Activated T-cell treated with anti-CD3 and anti-CD28 coated beads for 24 hours (primary cell): ENCODE data around the gene UBN2.
A peak's percentile ranks its signal among the peaks of the same experiment; 100 is the strongest.
"Not testable (repeated sequence)": the region's sequence is repeated elsewhere in the genome, so short reads cannot be mapped to it uniquely, and the experiment has no call there.

Source experiments
- DNase-seq: peaks from one replicate; pipeline ENCODE4 v3.0.0-alpha.2; 2020; ENCODE audit warnings: low read depth

Gene UBN2

DNA sequence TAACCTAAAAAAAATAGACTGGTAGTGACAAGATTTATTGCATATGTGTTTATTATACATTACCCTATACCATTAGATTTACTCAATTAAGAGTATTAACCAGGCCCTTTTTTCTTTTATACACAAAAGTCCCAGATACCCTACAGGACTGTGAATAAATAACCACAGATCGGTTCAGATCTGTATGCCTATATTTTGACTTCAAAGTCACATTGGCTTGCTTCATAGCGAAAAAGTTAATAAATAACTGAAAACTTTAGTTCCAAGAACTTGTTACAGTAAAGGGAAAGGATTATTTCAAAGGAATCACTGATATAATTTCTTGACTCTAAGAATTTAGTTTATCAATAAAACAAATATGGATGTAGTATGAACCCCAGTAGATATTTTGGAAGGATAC lies 68.3 kb downstream of the UBN2 start:
- DNase-seq: no peak

- DNase-seq: no peak
These were observed 69.4 kb downstream of the UBN2 start for GRCh38 chr7:139300390-139300789.

DNA sequence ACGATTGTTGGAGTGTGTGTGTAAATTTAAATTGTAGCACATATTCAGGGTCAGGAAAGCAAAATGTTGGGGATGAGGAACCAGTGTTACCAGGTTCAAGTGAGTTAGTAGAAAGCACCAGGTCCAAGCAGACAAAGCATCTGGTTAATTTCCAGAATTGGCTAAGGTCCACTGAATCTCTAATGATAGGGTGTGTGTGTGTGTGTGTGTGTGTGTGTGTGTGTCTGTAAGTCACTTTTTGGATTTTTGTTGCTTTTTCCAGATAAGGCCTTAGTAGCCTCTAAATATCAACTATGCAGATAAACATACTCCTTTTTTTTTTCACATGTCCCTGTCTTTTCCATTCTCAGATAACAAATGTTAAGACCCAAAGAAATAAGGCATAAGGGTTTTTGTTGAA lies 73.5 kb downstream of the UBN2 start:
- DNase-seq: no peak

DNA sequence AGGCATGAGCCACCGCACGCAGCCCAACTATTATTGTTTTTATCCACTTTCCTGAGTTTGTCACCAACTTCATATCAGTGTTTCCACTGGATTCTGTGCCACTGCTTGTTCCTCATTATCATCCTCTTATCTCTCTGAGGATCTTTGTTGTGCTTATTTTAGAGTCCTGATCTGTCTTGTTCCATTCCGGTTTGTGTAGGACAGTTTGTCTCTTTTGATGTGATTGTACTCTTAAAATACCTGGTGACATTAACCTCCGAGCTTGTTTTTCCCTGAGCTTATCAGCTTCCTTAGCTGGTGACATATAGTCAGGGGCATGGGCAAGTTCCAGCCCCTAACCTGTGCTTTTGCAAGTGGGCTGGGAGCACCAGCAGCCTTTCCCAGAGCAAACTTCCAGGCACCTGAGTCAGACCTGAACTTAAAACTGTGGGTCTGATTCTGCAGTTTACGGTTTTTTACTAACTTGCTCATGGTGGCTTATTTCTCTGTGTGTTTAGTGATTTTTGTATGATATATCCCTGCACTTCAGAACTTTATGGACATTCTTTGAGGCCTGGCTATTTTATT lies 87.0 kb downstream of the UBN2 start:
- DNase-seq: no peak

- no peak for DNase-seq
These were observed 90.2 kb downstream of the UBN2 start for GRCh38 chr7:139321071-139321745.

DNA sequence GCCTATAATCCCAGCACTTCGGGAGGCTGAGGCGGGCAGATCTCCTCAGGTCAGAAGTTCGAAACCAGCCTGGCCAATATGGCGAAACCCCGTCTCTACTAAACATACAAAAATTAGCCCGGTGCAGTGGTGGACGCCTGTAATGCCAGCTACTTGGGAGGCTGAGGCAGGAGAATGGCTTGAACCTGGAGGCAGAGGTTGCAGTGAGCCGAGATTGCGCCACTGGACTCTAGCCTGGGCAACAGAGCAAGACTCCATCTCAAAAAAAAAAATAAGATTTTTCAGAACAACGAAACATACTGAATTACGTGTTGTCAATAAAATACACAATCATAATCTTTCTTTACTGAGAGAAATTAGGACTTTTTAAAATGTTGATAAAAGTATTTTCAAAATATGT lies 93.7 kb downstream of the UBN2 start:
- DNase-seq: not testable (repeated sequence)

DNA sequence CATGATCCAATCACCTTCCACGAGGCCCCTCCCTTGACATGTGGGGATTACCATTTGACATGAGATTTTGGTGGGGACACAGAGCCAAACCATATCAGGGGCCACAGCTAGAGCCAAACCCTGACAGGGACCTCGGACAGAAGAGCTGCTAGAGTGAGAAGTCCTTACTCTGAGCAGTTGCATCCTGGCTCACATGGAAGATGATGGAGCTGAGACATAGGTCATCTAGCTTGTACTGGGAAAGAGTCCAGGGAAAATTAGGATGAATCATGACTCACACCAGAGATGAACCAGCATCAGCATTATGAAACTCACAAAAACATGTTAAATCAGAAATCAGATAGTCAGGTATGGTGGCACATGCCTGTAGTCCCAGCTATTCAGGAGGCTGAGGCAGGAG lies 97.3 kb downstream of the UBN2 start:
- no peak for DNase-seq

DNA sequence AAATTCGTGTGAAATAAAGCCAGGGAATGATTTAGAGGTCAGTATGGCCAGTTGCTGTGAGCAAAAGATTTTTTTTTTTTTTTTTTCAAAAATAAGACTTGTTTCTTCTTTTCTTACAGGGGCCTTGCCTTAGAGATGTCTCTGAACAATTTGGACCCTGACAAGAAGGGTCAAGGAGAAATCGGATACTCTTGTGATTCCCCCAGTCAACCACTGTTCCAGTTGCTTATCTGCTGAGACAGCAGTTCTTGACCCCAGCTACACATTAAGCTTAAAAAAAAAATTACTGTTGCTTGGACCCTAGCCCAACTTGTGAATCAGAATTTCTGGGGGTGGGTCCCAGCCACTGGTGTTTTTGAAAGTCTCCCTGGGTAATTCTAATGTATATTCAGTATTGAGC lies 98.1 kb downstream of the UBN2 start:
- no peak for DNase-seq

- DNase-seq: no peak
These were observed 99.4 kb downstream of the UBN2 start for GRCh38 chr7:139330333-139331030.

- no peak for DNase-seq
These were observed 101.8 kb downstream of the UBN2 start for GRCh38 chr7:139332697-139333359.

- DNase-seq: not testable (repeated sequence)
These were observed 102.4 kb downstream of the UBN2 start for GRCh38 chr7:139333443-139333842.

DNA sequence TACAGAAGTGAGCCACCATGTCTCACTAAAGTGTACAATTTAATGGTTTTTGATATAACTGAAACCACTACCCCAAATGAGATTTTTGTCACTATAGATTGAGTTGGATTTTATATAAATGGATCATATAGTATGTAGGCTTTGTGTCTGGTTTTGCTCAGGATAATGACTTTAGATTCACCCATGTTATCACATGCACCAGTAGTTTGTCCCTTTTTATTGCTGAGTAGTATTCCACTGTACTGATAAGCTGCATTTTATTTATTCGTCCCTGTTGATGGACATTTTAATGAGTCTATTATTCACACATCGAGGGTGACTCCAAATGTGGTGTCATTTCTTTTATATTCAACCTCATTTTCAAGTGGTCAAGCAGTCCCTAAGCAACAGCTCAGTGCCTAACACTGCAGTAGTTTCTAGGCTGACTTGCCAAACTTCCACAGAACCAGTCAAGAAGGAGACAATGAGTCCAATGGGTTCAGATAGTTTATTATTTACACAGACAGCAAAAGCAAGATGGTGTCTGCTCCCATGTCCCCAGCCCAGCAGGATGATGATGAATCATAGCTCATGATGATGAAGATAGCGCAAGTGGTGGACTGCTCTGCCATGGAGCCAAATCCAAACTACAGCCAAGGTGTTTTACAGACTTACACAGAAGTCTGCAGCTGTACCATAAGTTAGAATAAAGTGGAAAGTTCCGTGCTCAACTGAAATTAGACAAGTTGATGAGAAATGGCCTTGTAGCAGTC lies 103.5 kb downstream of the UBN2 start:
- DNase-seq: no peak

- DNase-seq: no peak
These were observed 108.0 kb downstream of the UBN2 start for GRCh38 chr7:139339025-139339424.

- DNase-seq: no peak
These were observed 108.6 kb downstream of the UBN2 start for GRCh38 chr7:139339698-139340036.

DNA sequence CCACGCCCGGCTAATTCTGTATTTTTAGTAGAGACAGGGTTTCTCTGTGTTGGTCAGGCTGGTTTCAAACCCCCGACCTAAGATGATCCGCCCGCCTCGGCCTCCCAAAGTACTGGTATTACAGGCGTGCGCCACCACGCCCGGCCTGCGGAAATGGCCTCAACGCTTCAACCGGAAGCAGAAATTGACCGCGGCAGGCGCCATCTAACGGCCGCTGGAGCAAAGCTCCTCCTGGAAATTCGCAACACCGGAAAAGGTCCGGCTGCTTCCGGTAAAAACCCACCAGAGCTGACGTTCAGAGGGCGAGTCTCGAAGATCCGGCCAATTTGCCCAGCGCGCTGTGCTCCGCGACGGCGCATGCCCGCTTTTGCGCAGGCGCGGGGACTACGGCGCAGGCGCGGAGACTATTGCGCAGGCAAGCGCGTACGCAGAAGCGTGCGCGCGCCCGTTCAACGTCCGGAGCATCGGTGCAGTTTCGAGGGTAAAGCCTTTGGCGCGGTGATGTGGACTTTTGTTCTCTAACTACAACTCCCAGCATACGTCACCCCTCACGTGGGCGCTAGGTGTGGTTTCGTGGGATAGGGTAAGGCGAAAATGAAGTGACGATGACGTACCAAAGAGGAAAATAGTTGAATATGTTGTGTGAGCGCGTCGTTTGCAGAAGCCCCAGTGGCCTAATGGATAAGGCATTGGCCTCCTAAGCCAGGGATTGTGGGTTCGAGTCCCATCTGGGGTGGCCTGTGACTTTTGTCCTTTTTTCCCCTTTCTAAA lies 109.2 kb downstream of the UBN2 start:
- peak; percentile 99 for DNase-seq

DNA sequence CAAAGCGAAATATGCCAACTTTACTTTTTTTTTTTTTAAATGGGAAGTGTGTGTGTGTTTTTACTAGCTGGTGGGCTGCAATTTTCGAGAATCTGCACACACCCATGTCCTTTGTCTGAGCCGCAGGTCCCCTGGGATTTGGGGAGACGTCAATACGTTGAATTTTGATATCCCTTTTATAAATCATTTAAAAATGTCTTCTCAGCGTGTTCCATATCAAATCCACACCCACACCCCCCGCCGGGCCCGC lies 109.7 kb downstream of the UBN2 start:
- DNase-seq: no peak

DNA sequence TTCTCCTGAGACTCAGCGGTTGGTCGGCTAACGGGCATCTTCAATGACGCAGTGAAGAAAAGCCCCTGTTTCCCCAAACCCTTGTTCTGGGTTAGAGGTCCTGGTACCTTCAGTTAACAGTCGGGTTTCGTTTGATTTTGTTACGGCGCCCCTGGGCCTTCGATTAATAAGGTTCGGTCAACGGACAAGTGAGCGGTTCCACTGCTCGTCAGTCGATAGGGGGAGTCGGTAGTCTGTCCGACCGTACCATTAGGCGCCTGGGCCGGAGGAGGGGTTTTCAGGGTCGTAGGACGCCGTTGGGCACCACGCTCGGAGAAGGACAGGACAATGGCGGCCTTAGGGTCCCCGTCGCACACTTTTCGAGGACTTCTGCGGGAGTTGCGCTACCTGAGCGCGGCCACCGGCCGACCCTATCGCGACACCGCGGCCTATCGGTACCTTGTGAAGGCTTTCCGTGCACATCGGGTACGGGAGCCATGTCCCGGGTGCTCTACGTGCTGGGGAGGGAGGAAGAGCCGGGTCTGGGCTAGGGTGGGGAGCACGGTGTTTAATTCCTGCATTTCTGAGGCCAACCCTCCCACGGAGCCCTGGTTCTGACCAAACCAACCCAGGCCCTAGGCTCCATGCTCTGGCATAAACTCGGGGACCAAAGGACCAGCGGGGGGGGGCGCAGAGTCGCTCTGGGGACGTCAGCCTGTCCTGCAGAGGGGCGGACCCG lies 110.2 kb downstream of the UBN2 start, which contains the start of gene FMC1:
TSS of gene FMC1 (plus strand) at position 280 of the 718 bp plus-strand sequence. CDS start at position 328, 48 bp downstream.
- peak; percentile 76 for DNase-seq

DNA sequence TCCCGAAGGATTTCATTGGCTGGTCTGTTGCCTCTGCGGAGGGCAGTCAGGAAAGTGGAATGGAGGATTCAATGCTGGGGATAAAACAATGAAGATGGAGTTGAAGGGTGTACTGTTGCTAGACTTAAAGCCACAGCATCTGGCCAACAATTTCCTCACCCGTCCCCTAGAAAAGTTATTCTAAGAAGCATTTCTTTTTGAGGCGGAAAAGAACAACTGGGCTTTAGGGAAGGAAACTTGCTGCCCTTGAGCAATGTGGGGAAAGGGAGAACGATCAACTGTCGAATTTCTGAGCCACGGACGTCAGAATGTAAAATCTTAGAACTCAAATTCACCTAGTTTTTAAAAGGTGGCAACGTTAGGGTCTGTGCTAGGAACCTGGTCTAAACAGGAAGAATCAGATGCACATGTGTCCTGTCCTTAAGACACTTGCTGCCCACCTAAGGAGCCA lies 110.8 kb downstream of the UBN2 start:
- no peak for DNase-seq

DNA sequence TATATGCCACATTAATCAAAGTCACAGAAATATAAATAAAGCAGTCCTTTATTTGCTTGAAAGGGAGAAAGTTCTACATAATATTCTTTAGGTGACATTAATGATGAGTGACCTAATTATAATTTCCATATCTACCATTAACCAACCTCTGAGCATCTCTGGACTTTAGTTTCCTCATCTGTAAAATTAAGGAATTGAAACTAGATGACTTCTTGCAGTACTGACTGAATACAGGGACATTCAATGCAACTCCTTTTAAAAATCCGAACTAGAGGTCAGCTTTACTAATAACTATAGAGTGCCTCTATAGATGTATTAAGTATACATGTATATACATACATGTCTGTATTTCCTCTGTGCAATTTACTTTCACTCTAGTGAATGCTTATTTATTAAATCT lies 114.0 kb downstream of the UBN2 start:
- no peak for DNase-seq

GRCh38 chr7:139351027-139351426 lies 120.0 kb downstream of the UBN2 start:
- DNase-seq: no peak

DNA sequence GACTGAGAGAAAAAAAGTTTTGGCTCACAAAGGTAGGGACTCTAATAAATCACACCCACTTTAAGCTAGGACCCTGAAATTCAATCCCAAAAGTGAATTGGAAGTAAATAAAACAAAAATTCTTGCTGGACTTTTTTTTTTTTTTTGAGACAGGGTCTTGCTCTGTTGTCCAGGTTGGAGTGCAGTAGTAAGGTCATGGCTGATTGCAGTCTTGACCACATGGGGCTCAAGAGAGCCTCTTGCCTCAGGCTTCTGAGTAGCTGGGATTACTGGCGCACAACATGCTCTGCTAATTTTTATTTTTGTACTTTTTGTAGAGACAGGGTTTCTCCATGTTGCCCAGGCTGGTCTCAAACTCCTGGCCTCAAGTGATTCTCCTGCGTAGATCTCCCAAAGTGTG lies 123.7 kb downstream of the UBN2 start:
- no peak for DNase-seq
